IMR-90 (cell line): ENCODE data around the gene CCHCR1. TPM values are rescaled to one million over a fixed set of nuclear protein-coding genes. Genes with fewer than 3 reads are reported as not detected.
"Not testable (repeated sequence)": the region's sequence is repeated elsewhere in the genome, so short reads cannot be mapped to it uniquely, and the experiment has no call there.

Experiments
- ATAC-seq: fragments of 200-7000 bp; cut with Tn5 transposase; 2 replicates; pipeline ENCODE4 v1.9.1; 2020; ENCODE audit warnings: low read depth, mild to moderate bottlenecking, moderate library complexity
- BruUV-seq: library from RNA; stranded (reverse); fragments of 400-500 nt; replicated peaks from 2 replicates; lab custom pipeline; 2021; lab: Mats Ljungman, UMichigan
- CTCF ChIA-PET: fragments of 300-600 bp; formaldehyde crosslinking; extraction: SDS; loops from one replicate; lab custom pipeline; 2021; ENCODE audit warnings: antibody characterized with exemption; lab: Yijun Ruan, JAX
- POLR2A ChIA-PET: fragments of 300-600 bp; sonication (Branson Sonifier 250); formaldehyde crosslinking; loops from one replicate; lab custom pipeline; 2022; ENCODE audit warnings: antibody characterized with exemption; ENCODE audit not compliant: unreplicated experiment; lab: Charles Lee
- DNase-seq: peaks from one replicate; pipeline ENCODE4 v3.0.0; 2013
- H2AFZ ChIP-seq: replicated peaks from 2 replicates; pipeline ENCODE3; 2013; ENCODE audit warnings: low read length, mild to moderate bottlenecking; ENCODE audit not compliant: poor library complexity
- H2AK5ac ChIP-seq: 2 replicates; pipeline ENCODE4 v1.6.1; 2013; ENCODE audit warnings: low read depth, low read length, inconsistent platforms
- H2AK9ac ChIP-seq: replicated peaks from 2 replicates; pipeline ENCODE3; 2013; ENCODE audit warnings: mild to moderate bottlenecking, low read depth, low read length, moderate library complexity; ENCODE audit not compliant: poor library complexity
- H2BK120ac ChIP-seq: 2 replicates; pipeline ENCODE4 v1.6.1; 2013; ENCODE audit warnings: low read depth, low read length, inconsistent platforms
- H2BK15ac ChIP-seq: 3 replicates; pipeline ENCODE4 v1.6.1; 2013; ENCODE audit warnings: low read depth, low read length, inconsistent platforms
- H2BK20ac ChIP-seq: 2 replicates; pipeline ENCODE4 v1.6.1; 2013; ENCODE audit warnings: low read depth, mild to moderate bottlenecking, inconsistent platforms, low read length, moderate library complexity
- H2BK5ac ChIP-seq: 2 replicates; pipeline ENCODE4 v1.6.1; 2013; ENCODE audit warnings: mild to moderate bottlenecking, low read depth, low read length, inconsistent platforms; ENCODE audit not compliant: poor library complexity, severe bottlenecking
- H3K14ac ChIP-seq: replicated peaks from 2 replicates; pipeline ENCODE4 v1.6.1; 2013; ENCODE audit warnings: low read depth, low read length, inconsistent platforms
- H3K18ac ChIP-seq: 2 replicates; pipeline ENCODE4 v1.6.1; 2013; ENCODE audit warnings: low read depth, low read length, control low read depth
- H3K23ac ChIP-seq: 2 replicates; pipeline ENCODE4 v1.6.1; 2013; ENCODE audit warnings: low read depth, low read length, inconsistent platforms
- H3K27ac ChIP-seq: 2 replicates; pipeline ENCODE4 v1.5.1; 2013; ENCODE audit warnings: mild to moderate bottlenecking, control low read depth, low read length; ENCODE audit not compliant: insufficient read depth
- H3K27me3 ChIP-seq: 2 replicates; pipeline ENCODE4 v1.6.1; 2013; ENCODE audit warnings: low read length; ENCODE audit not compliant: control insufficient read depth, insufficient read depth
- H3K36me3 ChIP-seq: 2 replicates; pipeline ENCODE4 v1.6.1; 2013; ENCODE audit warnings: low read length, mixed read lengths; ENCODE audit not compliant: control insufficient read depth, insufficient read depth
- H3K4ac ChIP-seq: 2 replicates; pipeline ENCODE4 v1.6.1; 2013; ENCODE audit warnings: low read depth, low read length, inconsistent platforms
- H3K4me1 ChIP-seq: 2 replicates; pipeline ENCODE4 v1.6.1; 2013; ENCODE audit warnings: low read length, mixed read lengths; ENCODE audit not compliant: control insufficient read depth, insufficient read depth
- H3K4me2 ChIP-seq: 2 replicates; pipeline ENCODE4 v1.6.1; 2013; ENCODE audit warnings: low read depth, mild to moderate bottlenecking, control low read depth, low read length, moderate library complexity
- H3K4me3 ChIP-seq: 2 replicates; pipeline ENCODE4 v1.5.1; 2013; ENCODE audit warnings: low read depth, mild to moderate bottlenecking, control low read depth, low read length, moderate library complexity; ENCODE audit not compliant: insufficient read depth
- H3K56ac ChIP-seq: 2 replicates; pipeline ENCODE4 v1.6.1; 2013; ENCODE audit warnings: low read length, inconsistent platforms; ENCODE audit not compliant: insufficient read depth; ENCODE audit errors: extremely low read depth
- H3K79me1 ChIP-seq, 2 experiments: 2 replicates each; pipeline ENCODE4 v1.6.1; 2013; ENCODE audit warnings: low read length in 2 of 2, inconsistent platforms in 1 of 2, low read depth in 1 of 2
- H3K9ac ChIP-seq: 2 replicates; pipeline ENCODE4 v1.6.1; 2013; ENCODE audit warnings: low read depth, low read length, control low read depth
- H3K9me1 ChIP-seq: 2 replicates; pipeline ENCODE4 v1.6.1; 2013; ENCODE audit warnings: low read length, inconsistent platforms; ENCODE audit not compliant: insufficient read depth
- H3K9me3 ChIP-seq: 2 replicates; pipeline ENCODE4 v1.6.1; 2013; ENCODE audit warnings: low read length; ENCODE audit not compliant: control insufficient read depth, insufficient read depth
- H4K20me1 ChIP-seq: 2 replicates; pipeline ENCODE4 v1.6.1; 2013; ENCODE audit warnings: low read length, inconsistent platforms; ENCODE audit not compliant: insufficient read depth
- H4K5ac ChIP-seq: 2 replicates; pipeline ENCODE4 v1.6.1; 2013; ENCODE audit warnings: mild to moderate bottlenecking, low read depth, low read length, control low read depth
- H4K8ac ChIP-seq, 2 experiments: 2 replicates each; pipeline ENCODE4 v1.6.1; 2013; ENCODE audit warnings: low read depth in 2 of 2, low read length in 2 of 2, control low read depth in 1 of 2, inconsistent platforms in 1 of 2
- H4K91ac ChIP-seq: 2 replicates; pipeline ENCODE4 v1.6.1; 2013; ENCODE audit warnings: low read depth, low read length, inconsistent platforms; ENCODE audit not compliant: insufficient read depth
- WGBS, 2 experiments: methylation state at CpG; one replicate each; pipeline versions ENCODE4 v1.1.5 to v1.1.7; 2013; ENCODE audit warnings: missing lambda C conversion rate in 2 of 2; ENCODE audit not compliant: insufficient read length in 1 of 2; ENCODE audit errors: extremely low coverage in 2 of 2; 5-methylcytosine and 5-hydroxymethylcytosine counted together
- dilution Hi-C: fragments of 300-500 bp; cut with HindIII; formaldehyde crosslinking; loops from one replicate; pipeline ENCODE4 v1.14.3; 2018; ENCODE audit warnings: low sequenced_read_pairs; ENCODE audit not compliant: unreplicated experiment
- in situ Hi-C: fragments of 300-500 bp; cut with MboI; formaldehyde crosslinking; loops from 3 replicates; pipeline ENCODE4 v1.14.3; 2019; ENCODE audit warnings: low sequenced_read_pairs, inconsistent platforms, mixed read lengths
- intact Hi-C: fragments of 100-400 bp; cut with micrococcal nuclease; formaldehyde crosslinking; loops from 2 replicates; pipeline ENCODE4 v1.10.0; 2022
- polyA plus RNA-seq, 3 experiments: library from polyadenylated mRNA; depleted of rRNA; stranded (reverse); fragments of >200 nt; gene quantifications; 2 replicates each; pipeline ENCODE4 v1.2.3, GENCODE V29; 2012; ENCODE audit warnings: low replicate concordance in 1 of 3
- total RNA-seq: library from RNA; depleted of rRNA; stranded (reverse); fragments of >200 nt; gene quantifications from 2 replicates; pipeline ENCODE4 v1.2.3, GENCODE V29; 2012

CCHCR1 gene
- total and polyA plus RNA-seq, 2 of the 4 experiments (the other 2 are of a cell fraction), result 13.1 to 22.0 TPM

GRCh38 chr6:31196251-31197022 is 38.8 kb upstream of the CCHCR1 start:
- H3K56ac ChIP-seq, H3K36me3 ChIP-seq, H3K9me3 ChIP-seq, H3K4me3 ChIP-seq, H3K27ac ChIP-seq, H4K5ac ChIP-seq, H3K18ac ChIP-seq, H3K23ac ChIP-seq, H3K14ac ChIP-seq, BruUV-seq, H3K9ac ChIP-seq, H2BK20ac ChIP-seq, H3K9me1 ChIP-seq, ATAC-seq, H3K4me1 ChIP-seq, dilution Hi-C loops, POLR2A ChIA-PET, H4K91ac ChIP-seq, H2BK120ac ChIP-seq, H2BK15ac ChIP-seq, DNase-seq, H4K20me1 ChIP-seq, H2BK5ac ChIP-seq, H3K27me3 ChIP-seq: not testable (repeated sequence)
- CTCF ChIA-PET, result interaction anchor here (0.7 to 1.9 kb wide), 4 partner anchors 38 to 180 kb away, joined by 3 to 6 read pairs (median 4); partner anchors contain the start of gene TCF19
- Histone ChIP-seq H3K4me2 (peak overlapping the region; percentile 2; the same call in 1 of the 2 replicates), H2AK5ac (peak overlapping the region; percentile 20; the same call in 1 of the 2 replicates), H2AK9ac (peak overlapping the region; percentile 60), H3K79me1 (peaks cover 5 to 25% of the 10 kb centered on the region in 2 experiments; a peak in 2 of 4 replicates), H4K8ac (peak overlapping the region in 1 of 2 experiments; percentile 86; a peak in 1 of 4 replicates), H2AFZ (peak overlapping the region; percentile 93), H3K4ac (peak overlapping the region; percentile 75; the same call in 1 of the 2 replicates)
- 65% methylated on average over 6 of the region's 25 CpGs; no CpG with 5 or more reads in 1 of the 2 experiments for WGBS, 2 experiments
- in situ Hi-C loops (loop anchor here (5.0 kb wide), 1 partner anchor 171 kb away; no protein-coding TSS in a partner anchor), intact Hi-C loops (loop anchor here (1.0 to 10.0 kb wide), 4 partner anchors 76 to 282 kb away; partner anchors contain the start of genes HLA-C and VARS2)

GRCh38 chr6:31195308-31195979 is 37.8 kb upstream of the CCHCR1 start:
- CTCF ChIA-PET, BruUV-seq, H3K56ac ChIP-seq, H3K18ac ChIP-seq, H3K23ac ChIP-seq, H3K9ac ChIP-seq, H2BK15ac ChIP-seq, H2AK5ac ChIP-seq, H4K91ac ChIP-seq, H3K9me1 ChIP-seq, H3K4me3 ChIP-seq, H3K27me3 ChIP-seq, H2AFZ ChIP-seq, POLR2A ChIA-PET, H3K9me3 ChIP-seq, DNase-seq, H2BK120ac ChIP-seq, H3K4ac ChIP-seq, H4K5ac ChIP-seq, H2BK5ac ChIP-seq, ATAC-seq, H4K8ac ChIP-seq, H4K20me1 ChIP-seq, H3K14ac ChIP-seq, H3K4me2 ChIP-seq, H3K4me1 ChIP-seq, dilution Hi-C loops, H2AK9ac ChIP-seq, H3K27ac ChIP-seq, H3K36me3 ChIP-seq, H2BK20ac ChIP-seq: not testable (repeated sequence)
- H3K79me1 ChIP-seq, result peaks cover 5 to 20% of the 10 kb centered on the region in 2 experiments; a peak in 2 of 4 replicates
- intact Hi-C loops (loop anchor here (5.0 to 10.0 kb wide), 2 partner anchors 77 to 281 kb away; partner anchors contain the start of genes HLA-C and VARS2), in situ Hi-C loops (loop anchor here (5.0 kb wide), 1 partner anchor 172 kb away; no protein-coding TSS in a partner anchor)
- WGBS, 2 experiments, result 96% methylated on average over 7 of the region's 41 CpGs; no CpG with 5 or more reads in 1 of the 2 experiments
